ENCODE measurements around the gene PLA2G5.

PLA2G5 gene

DNA sequence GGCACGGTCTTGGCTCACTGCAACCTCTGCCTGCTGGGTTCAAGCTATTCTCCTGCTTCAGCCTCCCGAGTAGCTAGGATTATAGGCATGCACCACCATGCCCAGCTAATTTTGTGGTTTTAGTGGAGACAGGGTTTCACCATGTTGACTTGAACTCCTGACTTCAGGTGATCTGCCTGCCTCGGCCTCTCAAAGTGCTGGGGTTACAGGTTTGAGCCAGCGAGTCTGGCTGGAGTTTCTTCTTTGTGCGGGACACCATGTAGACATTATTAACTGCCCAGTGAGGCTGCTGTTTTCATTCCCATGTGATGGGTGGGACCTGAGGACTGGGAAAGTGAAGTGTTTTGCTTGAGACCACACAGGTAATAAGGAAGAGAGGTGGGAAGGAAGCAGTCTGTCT lies 23.3 kb downstream of the PLA2G5 start:
- DNase-seq: no peak

DNA sequence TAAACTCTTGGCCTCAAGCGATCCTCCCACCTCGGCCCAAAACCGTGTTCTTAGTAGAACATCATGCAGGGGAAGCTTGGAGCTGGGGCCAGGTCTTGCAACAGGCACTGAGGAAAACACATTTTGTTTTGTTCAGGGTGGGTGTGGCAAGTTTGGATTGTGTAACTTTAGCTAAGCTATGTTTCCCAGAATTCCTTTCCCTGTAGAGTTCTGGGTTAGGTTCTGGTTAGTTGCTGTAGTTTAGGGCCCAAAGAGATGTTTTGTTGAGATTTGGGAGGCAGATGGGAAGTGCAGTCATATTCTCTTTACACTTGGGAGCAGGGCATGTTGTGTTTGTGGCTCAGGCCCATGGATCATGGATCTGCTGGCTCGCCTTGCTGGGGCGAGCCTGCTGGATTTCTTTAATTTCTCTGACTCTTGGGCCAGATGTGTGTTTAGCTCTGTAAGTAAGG lies 24.0 kb downstream of the PLA2G5 start:
- no peak for DNase-seq

DNA sequence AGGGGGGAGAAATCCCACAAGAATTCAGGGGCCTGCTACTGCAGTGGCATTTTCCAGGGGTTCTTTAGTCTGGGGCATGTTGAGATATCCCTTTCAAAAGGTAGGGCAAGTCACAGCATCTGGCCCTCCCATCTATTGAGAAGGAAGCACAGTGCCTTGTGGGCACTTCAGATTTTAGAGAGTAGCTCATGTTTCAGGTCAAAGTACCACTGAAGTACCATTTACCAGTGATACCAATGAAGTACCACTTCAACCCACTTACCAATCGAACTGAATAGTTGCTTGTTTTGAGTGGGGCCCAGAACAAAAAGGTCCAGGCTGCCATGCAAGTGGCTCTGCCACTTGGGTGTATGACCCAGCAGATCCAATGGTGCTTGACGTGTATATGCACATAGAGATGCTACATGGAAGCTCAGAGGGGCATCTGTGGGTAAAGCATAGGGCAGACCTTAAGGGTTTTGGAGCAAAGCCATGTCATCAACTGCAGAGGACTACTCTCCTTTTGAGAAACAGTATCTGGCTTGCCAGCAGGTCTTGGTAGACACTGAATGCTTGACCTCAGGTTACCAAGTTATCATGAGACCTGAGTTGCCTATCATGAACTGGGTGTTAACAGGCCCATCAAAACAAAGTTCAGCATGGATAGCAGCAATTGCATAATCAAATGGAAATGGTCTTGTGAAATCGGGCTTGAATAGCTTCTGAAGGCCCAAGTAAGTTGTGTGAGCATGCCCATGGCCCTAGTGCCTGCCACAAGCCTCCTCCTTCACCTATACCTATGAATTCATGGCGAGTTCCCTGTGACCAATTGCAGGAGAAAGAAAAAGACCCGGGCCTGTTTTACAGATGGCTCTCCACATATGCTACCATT lies 25.8 kb downstream of the PLA2G5 start:
- no peak for DNase-seq

DNA sequence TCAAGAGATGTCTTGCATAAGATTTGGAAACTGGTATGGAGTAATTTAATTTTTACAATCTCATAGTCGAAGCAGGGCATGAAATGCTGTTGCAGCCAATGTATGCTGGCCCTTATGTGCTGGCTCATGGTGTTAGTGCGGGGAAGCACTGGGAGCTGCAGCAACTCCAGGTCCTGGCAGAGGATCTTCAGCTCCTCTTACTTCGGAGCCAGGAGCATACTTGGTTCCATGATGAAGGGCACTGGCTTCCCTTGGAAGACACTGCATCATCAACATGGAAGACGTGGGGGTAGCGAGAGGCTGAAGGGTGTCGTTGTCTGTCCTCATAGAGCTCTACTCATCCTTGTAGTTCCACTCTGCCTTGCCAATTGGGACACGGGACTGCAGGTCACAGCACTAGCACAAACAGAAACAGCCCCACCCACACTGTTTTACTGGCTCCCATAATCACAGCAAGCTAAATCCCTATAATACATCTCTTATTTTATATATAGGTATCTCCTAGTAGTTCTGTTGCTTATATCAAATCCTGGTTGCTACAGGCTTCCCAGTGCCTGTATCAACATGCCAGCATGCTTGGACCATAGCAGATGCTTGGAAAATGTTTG lies 26.9 kb downstream of the PLA2G5 start:
- no peak for DNase-seq

DNA sequence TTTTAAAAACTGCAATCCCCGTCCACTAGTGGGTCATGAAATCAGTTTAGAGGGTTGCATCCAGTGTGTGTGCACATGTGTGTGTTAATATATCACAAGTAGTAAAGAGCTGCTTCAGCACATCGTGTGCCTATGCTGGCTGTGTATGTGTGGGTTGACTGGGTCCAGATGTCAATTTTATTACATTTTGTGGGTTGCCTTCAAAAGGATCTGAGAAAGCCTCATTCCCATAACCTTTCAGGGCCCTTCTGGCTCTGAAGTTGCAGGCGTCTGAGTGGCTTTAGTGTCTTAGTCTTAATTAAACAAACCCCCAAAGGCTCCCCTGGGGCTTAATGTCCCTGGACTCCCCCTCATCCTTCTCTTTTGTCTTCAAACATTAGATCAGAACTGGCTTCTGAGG lies 29.5 kb downstream of the PLA2G5 start:
- no peak for DNase-seq

DNA sequence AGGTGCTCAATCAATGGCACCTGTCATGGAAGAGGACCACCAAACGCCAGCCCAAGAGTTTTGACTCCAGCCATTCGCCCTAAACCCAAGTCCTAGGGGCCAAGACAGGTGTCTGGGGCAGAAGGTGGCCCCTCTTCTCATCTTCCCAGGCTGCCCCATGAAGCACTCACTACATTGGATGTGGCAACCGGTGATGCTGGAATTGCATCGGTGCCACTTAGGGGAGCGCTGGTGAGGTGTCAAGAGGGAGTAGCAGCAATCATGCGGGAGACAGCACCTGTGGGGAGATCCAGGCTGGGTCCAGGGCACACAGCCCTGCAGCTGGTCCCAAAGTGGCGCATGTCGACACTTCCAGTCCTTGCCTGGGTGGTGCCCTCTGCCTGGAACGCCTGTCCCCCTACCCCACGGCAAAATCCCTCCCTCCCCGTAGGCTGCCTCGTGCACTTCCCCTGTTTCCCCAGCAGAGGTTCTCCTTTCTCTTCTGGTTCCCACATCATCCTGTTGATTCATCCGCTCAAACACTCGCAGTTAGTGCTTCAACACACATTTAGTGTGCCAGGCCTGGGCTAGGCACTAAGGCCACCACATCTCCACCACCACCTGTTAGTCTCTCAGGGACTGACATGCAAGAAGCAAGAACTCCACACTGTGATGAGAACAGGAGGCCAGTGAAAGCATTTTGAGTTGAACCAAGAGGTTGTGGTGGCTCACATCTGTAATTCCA lies 30.8 kb downstream of the PLA2G5 start:
- peak; percentile 46 for DNase-seq

DNA sequence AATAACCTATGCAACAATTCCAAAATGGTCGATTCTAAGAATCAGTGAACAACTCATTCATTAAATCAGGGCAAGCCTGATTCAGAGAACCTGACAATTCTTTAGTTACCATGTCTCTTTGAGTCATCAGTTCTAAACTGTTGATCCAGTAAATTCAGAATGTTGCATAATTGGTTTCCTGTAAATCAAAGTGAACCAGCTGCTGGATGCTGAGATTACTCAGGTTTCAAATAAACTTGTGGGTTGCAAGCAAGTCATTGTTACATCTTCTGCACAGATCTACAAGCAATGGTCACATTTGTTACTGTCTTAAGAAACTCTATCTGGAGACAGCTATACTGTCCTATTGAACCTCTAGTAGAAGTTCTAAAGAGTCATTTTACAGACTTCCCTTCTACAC lies 32.9 kb downstream of the PLA2G5 start:
- no peak for DNase-seq

DNA sequence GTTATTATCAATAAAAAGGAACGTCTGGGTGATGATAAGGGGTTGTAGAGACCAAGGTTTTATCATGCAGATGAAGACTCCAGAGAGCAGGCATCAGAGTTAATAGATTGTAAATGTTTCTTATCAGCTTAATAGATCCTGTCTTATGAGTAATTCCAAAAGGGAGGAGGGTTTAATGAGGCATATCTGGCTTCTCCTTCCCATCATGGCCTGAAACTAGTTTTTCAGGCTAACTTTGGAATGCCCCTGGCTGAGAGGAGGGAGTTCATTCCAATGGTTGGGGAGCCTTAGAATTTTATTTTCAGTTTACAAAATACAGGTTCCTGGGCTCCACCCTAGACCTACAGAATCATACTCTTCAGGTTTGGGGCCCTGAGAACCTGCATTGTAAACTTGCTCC lies 35.9 kb downstream of the PLA2G5 start:
- DNase-seq: no peak

DNA sequence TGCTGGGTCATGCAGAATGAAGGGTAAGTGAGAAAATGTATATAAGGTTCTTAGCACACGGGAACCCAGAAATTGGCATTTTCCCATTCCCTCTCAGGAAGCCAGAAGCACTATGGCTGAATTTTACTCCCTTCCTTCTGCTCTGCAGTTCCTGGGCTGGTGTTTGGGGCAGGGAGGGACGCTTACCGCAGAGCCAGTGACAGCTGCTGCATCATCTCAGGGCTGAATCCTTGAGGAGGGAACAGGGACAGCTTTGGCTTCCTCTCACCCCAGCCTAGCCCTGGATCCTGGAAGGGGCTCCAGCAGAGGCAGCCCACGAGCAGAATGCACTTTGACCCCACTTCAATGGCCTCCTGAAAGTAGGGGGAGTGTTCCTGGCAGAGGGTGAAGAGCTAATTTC lies 37.4 kb downstream of the PLA2G5 start:
- no peak for DNase-seq

DNA sequence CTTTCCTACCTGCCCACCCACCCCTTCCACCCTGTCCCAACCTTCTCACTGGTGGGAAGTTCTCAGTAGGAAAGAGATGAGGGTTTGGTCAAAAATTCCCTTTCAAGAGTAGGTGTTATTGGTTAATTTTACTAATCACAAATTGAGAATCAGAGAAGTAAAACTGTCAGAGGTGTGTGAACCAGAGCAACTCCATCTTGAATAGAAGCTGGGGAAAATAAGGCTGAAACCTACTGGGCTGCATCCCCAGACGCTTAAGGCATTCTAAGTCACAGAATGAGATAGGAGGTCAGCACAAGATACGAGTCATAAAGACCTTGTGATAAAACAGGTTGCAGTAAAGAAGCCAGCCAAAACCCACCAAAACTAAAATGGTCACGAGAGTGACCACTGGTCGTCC lies 37.8 kb downstream of the PLA2G5 start:
- no peak for DNase-seq

DNA sequence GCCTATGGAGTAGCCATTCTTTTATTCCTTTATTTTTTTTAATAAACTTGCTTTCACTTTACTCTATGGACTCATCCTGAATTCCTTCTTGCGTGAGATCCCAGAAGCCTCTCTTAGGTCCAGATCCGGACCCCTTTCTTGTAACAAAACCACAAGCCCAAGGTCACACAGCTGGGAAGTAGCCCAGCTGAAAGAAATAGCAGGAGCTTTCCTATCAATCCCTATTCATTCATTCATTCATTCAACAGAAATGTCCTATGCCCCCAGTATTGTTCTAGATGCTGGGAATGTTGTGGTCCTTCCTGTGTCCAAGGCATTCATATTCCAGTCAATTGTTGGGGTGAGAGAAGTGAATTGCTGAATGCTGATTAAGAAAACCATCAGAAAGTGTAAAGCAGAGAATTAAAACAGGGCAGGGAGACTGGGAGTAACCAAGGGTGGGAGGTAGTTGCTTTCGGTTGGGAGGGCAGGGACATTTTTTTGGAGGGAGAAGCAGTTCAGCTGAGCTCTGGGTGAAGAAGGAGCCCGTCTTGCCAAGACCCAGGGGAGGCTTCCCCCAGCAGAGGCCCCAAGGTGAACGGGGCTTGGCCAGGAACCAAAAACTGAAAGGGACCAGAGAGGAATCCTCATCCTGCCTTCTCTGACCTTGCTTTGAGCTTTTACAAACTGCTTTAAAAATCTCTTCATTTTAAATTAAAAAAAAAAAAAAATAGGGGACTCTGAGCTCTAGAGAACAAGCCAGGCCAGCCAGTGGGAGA lies 38.6 kb downstream of the PLA2G5 start:
- DNase-seq: no peak

DNA sequence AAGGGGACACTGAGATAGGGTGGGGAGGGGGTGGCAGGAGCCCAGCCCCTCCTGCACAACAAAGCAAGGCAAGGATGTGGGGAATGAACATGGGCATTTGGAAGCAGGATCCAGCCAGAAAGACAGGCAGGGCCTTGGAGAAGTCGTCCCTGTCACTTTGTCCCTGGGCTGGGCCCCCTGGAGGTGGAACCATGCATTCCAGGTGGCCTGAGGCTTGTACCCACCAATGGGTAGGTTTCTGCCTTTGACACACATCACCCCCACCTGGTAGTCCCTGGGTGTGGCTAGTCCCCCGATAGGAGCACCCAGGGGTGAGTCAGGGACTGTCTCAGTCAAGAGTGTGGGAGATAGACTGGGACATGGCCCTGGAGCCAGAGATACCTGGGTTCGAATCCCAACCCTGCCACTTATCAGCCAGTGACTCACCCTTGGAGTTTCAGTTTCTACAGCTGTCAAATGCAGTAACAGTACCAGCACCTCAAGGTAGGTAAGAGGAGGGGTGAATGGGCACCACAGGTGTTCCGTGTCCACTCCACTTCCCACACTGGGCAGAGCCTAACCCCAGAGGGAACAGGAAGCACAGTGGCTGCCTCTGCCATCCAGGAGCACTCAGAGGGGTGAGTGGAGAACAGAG lies 39.3 kb downstream of the PLA2G5 start:
- DNase-seq: no peak

DNA sequence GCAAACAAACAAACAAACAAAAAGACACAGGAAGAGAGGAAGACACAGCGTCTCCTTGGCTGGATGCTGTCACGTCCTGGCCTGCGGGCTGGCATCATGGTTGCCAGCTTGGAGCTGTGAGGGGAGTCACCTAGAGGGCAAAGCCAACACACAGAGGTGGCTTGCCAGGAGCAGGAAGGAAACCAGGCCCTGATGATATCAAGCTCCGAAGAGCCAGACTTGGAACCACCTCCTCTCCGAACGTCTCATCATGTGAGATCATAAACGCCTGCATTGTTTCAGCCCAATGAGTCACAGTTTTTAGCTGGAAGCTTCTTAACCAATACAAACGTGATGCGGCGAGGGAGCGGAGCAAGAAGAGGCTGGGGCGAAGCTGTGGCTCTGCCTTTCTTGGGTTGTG lies 40.7 kb downstream of the PLA2G5 start:
- DNase-seq: no peak

DNA sequence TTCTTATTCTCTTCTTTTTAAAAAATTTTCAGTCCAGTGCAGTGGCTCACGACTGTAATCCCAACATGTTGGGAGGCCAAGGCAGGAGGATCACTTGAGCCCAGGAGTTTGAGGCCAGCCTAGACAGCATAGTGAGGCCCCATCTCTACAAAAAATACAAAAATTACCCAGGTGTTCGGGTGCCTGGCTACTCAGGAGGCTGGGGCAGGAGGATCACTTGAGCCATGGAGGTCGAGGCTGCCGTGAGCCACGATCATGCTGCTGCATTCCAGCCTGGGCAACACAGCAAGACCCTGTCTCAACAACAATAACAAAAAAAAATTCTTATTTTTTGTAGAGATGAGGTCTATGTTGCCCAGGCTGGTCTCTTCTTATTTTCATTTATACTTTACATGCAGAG lies 41.5 kb downstream of the PLA2G5 start:
- no peak for DNase-seq

DNA sequence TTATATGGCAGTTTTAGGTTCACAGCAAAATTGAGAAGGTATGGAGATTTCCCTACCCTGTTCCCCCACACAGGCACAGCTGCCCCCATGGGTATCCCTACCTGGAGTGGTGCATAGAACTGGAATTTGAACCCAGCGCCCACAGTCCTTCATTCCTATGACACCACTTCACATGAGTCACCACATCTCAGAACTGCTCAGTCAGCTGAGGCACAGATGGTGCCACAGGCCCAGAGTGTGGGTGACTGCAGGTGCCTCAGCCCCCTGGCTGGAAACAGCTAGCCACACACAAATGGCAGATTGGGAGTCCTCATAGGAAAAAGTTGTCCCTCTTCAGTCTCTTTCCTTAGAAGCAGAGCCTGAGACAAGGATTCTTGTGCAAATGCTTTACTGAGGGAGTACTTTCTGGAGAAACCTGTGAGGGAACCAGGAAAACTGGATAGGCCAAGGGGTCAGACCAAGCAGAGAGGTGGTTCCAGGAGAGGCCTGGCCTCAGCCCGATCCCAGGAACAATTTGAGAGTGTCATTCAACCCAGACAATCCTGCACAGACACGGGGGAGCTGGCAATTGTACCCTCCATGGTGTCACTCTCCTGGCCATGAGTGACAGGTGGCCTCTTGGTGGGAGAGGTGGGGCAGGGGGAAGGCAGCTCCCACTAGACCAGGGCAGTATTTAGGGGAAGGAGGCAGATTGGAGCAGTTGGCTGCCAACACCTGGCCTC lies 42.4 kb downstream of the PLA2G5 start:
- no peak for DNase-seq

DNA sequence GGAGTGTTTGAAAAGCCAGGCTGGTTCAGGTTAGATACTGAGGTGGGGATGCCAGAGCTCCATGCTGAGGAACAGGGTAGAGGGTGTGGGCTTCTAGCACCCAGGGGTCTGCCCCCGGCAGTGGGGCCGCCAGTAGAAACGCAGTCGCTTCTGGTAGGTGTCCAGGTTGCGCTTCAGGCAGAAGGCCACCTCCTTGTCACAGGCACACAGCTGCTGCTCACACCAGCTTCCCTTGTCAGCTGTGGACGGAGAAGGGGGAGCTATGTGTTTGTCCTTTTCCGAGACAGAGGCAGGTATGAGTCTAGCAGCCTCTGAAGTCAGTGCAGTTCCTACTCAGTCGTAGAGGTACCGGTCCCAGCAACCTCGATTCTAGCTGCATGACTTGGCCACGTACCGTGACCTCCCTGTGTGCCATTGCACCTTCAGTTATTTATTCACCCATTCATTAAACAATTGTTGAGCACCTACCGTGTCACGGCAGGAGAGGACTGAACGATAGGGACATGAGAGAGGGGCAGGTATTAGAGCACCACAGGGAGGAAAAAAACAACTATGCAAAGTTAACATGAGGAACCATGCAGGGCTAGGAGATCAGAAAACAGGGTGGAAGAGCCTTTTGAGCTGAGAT lies 44.1 kb downstream of the PLA2G5 start:
- DNase-seq: no peak

DNA sequence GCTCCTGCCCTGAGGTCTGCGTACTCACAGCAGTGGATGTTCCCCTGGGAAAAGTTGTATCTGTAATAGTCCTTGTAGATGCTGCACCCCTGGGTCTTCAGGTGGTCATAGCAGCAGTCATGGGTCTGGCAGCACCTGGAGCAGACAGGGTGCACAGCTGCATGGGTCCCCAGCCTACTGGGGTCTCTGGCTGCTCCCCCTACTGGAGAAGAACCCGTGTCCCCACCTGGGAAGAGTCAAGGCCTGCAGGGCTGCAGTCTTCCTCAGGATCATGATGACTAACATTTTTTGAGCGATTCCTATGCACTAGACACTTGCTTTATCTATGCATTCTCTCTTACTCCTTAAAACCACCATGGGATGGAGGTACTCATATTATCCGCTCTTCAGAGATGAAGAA lies 45.5 kb downstream of the PLA2G5 start:
- DNase-seq: no peak

DNA sequence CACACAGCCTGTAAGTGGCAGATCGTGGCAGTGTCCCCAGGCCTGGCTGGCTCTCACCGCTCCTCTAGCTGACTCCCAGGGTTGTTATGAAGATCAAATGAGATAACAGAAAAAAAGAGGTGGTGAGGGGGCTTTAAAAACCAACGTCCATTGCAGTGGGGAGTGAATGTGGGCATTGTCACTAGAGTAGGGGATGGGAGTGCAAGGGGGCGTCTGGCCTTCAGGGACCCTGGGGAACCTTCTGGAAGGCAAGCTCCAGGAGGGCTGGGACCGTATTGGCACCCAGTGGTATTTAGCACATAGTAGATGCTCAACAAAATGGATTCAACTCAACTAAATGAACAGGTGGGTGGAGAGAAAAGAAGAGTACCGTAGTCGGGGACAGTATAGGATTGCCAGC lies 45.9 kb downstream of the PLA2G5 start:
- DNase-seq: no peak

DNA sequence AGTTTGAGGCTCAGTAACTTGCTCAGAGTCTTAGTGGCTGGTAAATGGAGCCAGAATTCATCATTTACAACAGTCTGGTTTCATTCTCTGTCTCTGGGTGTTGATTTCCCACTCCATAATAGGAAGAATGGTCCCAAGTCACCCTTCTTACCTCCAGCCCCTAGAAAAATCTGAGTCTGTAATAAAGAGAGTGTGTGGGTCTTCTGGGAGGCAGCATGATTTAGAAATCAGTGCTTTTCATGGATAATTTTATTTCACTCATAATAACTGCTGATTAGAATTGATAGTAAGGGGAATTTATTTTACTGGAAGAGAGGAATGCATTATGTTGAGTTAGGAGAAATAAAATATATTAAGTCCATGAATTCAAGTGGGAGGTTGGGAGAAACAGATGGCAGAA lies 47.2 kb downstream of the PLA2G5 start:
- DNase-seq: no peak

DNA sequence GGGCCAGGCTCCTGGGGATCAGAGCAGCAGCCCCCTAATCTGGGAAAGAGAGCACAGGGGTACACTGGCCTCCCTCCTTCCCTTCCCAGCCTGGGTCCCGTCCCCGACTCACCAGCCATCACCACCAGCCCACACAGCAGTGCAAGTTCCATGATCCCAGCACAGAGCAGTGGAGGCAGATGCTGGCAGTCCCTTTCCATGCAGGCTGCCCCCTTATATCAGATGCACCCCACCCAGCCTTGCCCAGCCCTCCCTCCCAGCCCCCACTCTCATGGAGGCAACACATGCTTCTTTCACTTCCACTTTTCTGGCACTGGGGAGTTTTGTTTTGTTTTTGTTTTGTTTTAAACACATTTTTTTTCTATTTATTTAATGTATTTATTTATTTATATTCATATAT lies 49.4 kb downstream of the PLA2G5 start, which contains the start of gene PLA2G2D:
PLA2G2D (minus strand) TSS at position 190 of the 400 bp plus-strand sequence; CDS start at position 152, 38 bp downstream.
- DNase-seq: no peak

DNA sequence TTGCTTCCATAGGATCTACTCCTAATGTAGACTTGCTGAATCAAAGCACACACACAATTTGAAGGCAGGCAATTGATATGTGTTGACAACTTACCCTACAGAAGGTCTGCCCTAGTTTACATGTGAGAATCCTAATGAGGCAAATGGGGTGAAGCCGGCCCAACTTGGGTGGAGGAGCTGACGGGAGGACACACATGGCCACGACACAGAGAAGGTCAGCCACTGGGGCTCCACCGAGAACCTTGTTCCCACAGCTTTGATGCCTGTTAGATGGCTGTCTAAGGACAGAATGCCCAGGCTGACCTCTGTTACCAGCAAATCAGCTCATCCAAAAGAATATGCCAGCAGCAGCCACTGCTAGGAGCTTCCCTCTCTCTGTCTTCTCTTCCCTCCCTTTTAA lies 50.8 kb downstream of the PLA2G5 start:
- DNase-seq: no peak
